Natural killer cell (primary cell): ENCODE results near the gene CRTC2. TPM values are rescaled to one million over a fixed set of nuclear protein-coding genes. Genes with fewer than 3 reads are reported as not detected.
A peak's percentile ranks its signal among the peaks of the same experiment; 100 is the strongest.

Experiments
- ATAC-seq, 3 donors: fragments of 150-1000 bp in 2 of 3; fragments of 200-7000 bp in 1 of 3; cut with Tn5 transposase; 1 replicate in 1 of 3; 2 replicates in 2 of 3; pipeline ENCODE4 v1.10.0; 2021; ENCODE audit warnings: mild to moderate bottlenecking in 2 of 3, moderate library complexity in 2 of 3
- DNase-seq, 2 donors: peaks; one replicate each; pipeline versions ENCODE4 v3.0.0 to v3.0.0-alpha.2; 2013 to 2021; ENCODE audit warnings: mixed read lengths in 1 of 2
- H3K27ac ChIP-seq: one replicate; pipeline ENCODE4 v1.5.1; 2013; ENCODE audit warnings: mild to moderate bottlenecking, low read length
- H3K27me3 ChIP-seq: one replicate; pipeline ENCODE4 v1.6.1; 2013; ENCODE audit warnings: low read length; ENCODE audit not compliant: control insufficient read depth, insufficient read depth
- H3K36me3 ChIP-seq: one replicate; pipeline ENCODE4 v1.6.1; 2013; ENCODE audit warnings: low read length; ENCODE audit not compliant: control insufficient read depth, insufficient read depth
- H3K4me1 ChIP-seq: one replicate; pipeline ENCODE4 v1.6.1; 2013; ENCODE audit warnings: low read length; ENCODE audit not compliant: control insufficient read depth, insufficient read depth
- H3K4me3 ChIP-seq: one replicate; pipeline ENCODE4 v1.5.1; 2013; ENCODE audit warnings: low read length
- H3K9me3 ChIP-seq: one replicate; pipeline ENCODE4 v1.6.1; 2013; ENCODE audit warnings: low read length; ENCODE audit not compliant: control insufficient read depth, insufficient read depth
- H3K27ac Mint-ChIP-seq, 2 donors: one replicate each; pipeline ENCODE4 v1.8.0; 2022; ENCODE audit warnings: mild to moderate bottlenecking in 2 of 2, mixed read lengths in 2 of 2, moderate library complexity in 1 of 2
- H3K27me3 Mint-ChIP-seq, 2 donors: one replicate each; pipeline ENCODE4 v1.8.0; 2022; ENCODE audit warnings: low read depth in 2 of 2, mixed read lengths in 2 of 2
- H3K36me3 Mint-ChIP-seq: one replicate; pipeline ENCODE4 v1.8.0; 2022; ENCODE audit warnings: mixed read lengths
- H3K4me1 Mint-ChIP-seq, 2 donors: one replicate each; pipeline ENCODE4 v1.8.0; 2022; ENCODE audit warnings: mixed read lengths in 2 of 2
- H3K4me3 Mint-ChIP-seq: one replicate; pipeline ENCODE4 v1.8.0; 2022; ENCODE audit warnings: mild to moderate bottlenecking, moderate library complexity, mixed read lengths
- H3K9me3 Mint-ChIP-seq, 2 donors: one replicate each; pipeline ENCODE4 v1.8.0; 2022; ENCODE audit warnings: mixed read lengths in 2 of 2
- WGBS: methylation state at CpG from one replicate; pipeline ENCODE4 v1.1.7; 2013; ENCODE audit warnings: missing lambda C conversion rate; ENCODE audit not compliant: insufficient coverage; 5-methylcytosine and 5-hydroxymethylcytosine counted together
- intact Hi-C: fragments of 100-400 bp; cut with micrococcal nuclease; formaldehyde crosslinking; loops from one replicate; pipeline ENCODE4 v1.14.2; 2022
- total RNA-seq, 4 donors: library from RNA; stranded (reverse); fragments of 120-200 nt in 1 of 4; gene quantifications; one replicate each; pipeline versions ENCODE4 v1.2.3 to v1.2.4, GENCODE V29; 2013 to 2022
- TF ChIP-seq, protein P1 (sequence below): fragments of 200-600 bp; IDR thresholded peaks from one replicate; pipeline ENCODE4 v1.8.0; 2022; ENCODE audit warnings: antibody characterized with exemption

The CRTC2 gene
- total RNA-seq, 3 donors from 2014 or later (not counting 1 experiment from before 2014, with no cell fraction given) = 144 to 166 (median 154) TPM

DNA sequence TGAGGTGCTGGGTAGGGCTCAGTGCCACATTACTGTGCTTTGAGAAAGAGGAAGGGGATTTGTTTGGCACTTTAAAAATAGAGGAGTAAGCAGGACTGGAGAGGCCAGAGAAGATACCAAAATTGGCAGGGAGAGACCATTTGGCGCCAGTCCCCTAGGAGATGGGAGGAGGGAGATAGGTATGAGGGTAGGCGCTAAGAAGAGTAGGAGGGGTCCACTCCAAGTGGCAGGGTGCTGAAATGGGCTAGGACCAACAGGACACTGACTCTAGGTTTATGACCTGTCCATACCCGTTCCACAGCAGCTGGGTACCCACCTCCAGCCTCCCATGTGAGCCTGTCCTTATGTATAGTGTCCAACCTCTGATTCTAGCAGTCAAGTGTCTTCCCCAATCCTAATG lies 1.0 kb upstream of the CRTC2 start:
- Mint-ChIP-seq H3K36me3 (no peaks in the 10 kb centered on the region), H3K27me3 (no peaks in the 10 kb centered on the region), H3K27ac (peak overlapping the region; percentile 82 to 92), H3K4me1 (peaks cover 50 to 72% of the 10 kb centered on the region in 2 donors), H3K4me3 (peak overlapping the region; percentile 96), H3K9me3 (no peaks in the 10 kb centered on the region)
- peaks cover 10% of the 10 kb centered on the region for H3K36me3 ChIP-seq
- 91% methylated on average over 3 of the region's 3 CpGs for WGBS
- TF ChIP-seq, protein P1, sequence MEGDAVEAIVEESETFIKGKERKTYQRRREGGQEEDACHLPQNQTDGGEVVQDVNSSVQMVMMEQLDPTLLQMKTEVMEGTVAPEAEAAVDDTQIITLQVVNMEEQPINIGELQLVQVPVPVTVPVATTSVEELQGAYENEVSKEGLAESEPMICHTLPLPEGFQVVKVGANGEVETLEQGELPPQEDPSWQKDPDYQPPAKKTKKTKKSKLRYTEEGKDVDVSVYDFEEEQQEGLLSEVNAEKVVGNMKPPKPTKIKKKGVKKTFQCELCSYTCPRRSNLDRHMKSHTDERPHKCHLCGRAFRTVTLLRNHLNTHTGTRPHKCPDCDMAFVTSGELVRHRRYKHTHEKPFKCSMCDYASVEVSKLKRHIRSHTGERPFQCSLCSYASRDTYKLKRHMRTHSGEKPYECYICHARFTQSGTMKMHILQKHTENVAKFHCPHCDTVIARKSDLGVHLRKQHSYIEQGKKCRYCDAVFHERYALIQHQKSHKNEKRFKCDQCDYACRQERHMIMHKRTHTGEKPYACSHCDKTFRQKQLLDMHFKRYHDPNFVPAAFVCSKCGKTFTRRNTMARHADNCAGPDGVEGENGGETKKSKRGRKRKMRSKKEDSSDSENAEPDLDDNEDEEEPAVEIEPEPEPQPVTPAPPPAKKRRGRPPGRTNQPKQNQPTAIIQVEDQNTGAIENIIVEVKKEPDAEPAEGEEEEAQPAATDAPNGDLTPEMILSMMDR = no peak
- DNase-seq (no peak), ATAC-seq (no peak)
- no peak overlapping the region for H3K27ac ChIP-seq
- H3K4me1 ChIP-seq = peaks cover 58% of the 10 kb centered on the region
- H3K9me3 ChIP-seq = no peaks in the 10 kb centered on the region
- no peak overlapping the region for H3K4me3 ChIP-seq
- H3K27me3 ChIP-seq = no peaks in the 10 kb centered on the region
- intact Hi-C loops = loop anchor here (2.0 kb wide), 1 partner anchor 17 kb away; the partner anchor contains the start of gene JTB

DNA sequence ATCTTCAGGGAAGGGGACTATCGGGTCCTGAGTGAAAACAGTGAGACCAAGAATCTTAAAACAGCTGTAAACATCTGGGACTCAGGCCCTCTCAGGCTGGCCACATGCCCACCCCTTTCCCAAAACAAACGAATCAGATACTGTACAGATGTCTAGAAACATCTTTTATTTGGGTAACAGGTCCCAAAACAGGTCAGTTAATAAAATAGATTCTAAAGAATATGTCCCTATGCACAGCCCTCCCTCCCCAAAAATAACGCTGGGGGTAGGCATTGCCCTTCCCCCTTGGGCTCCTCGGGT lies 499 bp upstream of the CRTC2 start:
- H3K4me1 Mint-ChIP-seq = peaks cover 50 to 72% of the 10 kb centered on the region in 2 donors
- peak overlapping the region; percentile 96 for H3K4me3 Mint-ChIP-seq
- TF ChIP-seq, protein P1 = no peak
- peak overlapping the region; percentile 55 for H3K27ac ChIP-seq
- H3K36me3 ChIP-seq = peaks cover 16% of the 10 kb centered on the region
- H3K27ac Mint-ChIP-seq = peak overlapping the region; percentile 82 to 92
- no peaks in the 10 kb centered on the region for H3K36me3 Mint-ChIP-seq
- no peak overlapping the region for H3K4me3 ChIP-seq
- H3K27me3 Mint-ChIP-seq = no peaks in the 10 kb centered on the region
- intact Hi-C loops = loop anchor here (1.0 to 2.0 kb wide), 4 partner anchors 8 to 36 kb away; partner anchors contain the start of genes CREB3L4 and JTB
- no peaks in the 10 kb centered on the region for H3K9me3 Mint-ChIP-seq
- no peak for DNase-seq
- no peak for ATAC-seq
- peaks cover 56% of the 10 kb centered on the region for H3K4me1 ChIP-seq
- no peaks in the 10 kb centered on the region for H3K9me3 ChIP-seq
- H3K27me3 ChIP-seq = no peaks in the 10 kb centered on the region
- WGBS = 43% methylated on average over 4 of the region's 4 CpGs

DNA sequence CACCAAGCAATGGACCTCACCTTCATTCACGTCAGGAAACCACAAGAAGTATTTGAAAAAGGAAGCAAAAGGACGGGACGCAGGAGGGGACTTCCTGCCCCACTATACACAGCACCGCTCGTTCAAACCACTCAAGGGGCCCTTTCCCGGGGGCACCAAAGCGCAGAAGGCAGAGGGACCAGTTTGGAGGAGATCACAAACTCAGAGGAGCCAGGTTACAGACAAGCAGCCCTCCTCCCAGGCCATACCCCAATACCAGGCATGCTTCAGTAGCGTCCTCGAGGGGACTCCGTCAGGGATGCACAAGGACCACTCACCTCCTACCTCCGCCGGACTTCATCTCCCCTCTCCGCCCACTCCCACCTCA lies 685 bp downstream of the CRTC2 start:
- H3K9me3 ChIP-seq = no peaks in the 10 kb centered on the region
- peak overlapping the region; percentile 93 for H3K27ac ChIP-seq
- ATAC-seq (peak; percentile 4 to 20 (median 8)), DNase-seq (peak in 1 of 2 donors; percentile 79)
- Mint-ChIP-seq H3K27ac (peak overlapping the region; percentile 82 to 92), H3K36me3 (no peaks in the 10 kb centered on the region), H3K9me3 (no peaks in the 10 kb centered on the region), H3K4me1 (peaks cover 41 to 63% of the 10 kb centered on the region in 2 donors), H3K27me3 (no peaks in the 10 kb centered on the region), H3K4me3 (peak overlapping the region; percentile 96)
- H3K4me1 ChIP-seq = peaks cover 47% of the 10 kb centered on the region
- TF ChIP-seq, protein P1 = no peak
- H3K36me3 ChIP-seq = peaks cover 24% of the 10 kb centered on the region
- H3K4me3 ChIP-seq = peak overlapping the region; percentile 94
- 0% methylated on average over 13 of the region's 13 CpGs for WGBS
- H3K27me3 ChIP-seq = no peaks in the 10 kb centered on the region
- intact Hi-C loops = loop anchor here (1.0 to 2.0 kb wide), 4 partner anchors 10 to 34 kb away; partner anchors contain the start of genes CREB3L4 and JTB
